ENCODE results near the gene TLE6.

GRCh38 chr19:3003046-3003445 is 25.7 kb downstream of the TLE6 start:
- no peak for TF ChIP-seq CTCF (IDR thresholded peaks at IDR 0.05; ENCODE audit: poor library complexity, severe bottlenecking)
- no peak for TF ChIP-seq POLR2AphosphoS5 (IDR thresholded peaks at IDR 0.05)
- no peak for TF ChIP-seq RAD21 (conservative IDR thresholded peaks at IDR 0.05)
- no peak for TF ChIP-seq EZH2 (IDR thresholded peaks at IDR 0.05; ENCODE audit: borderline replicate concordance, insufficient read depth, low read length, poor library complexity, severe bottlenecking)
- TF ChIP-seq TAF1 (IDR thresholded peaks at IDR 0.05; ENCODE audit: low read depth) = no peak
- no peak for TF ChIP-seq EP300 (conservative IDR thresholded peaks at IDR 0.05; ENCODE audit: poor library complexity, severe bottlenecking)
- no peak for TF ChIP-seq REST (IDR thresholded peaks at IDR 0.05; ENCODE audit: borderline replicate concordance)
